Measurements from ENCODE around the gene KRT16. TPM values are rescaled to one million over a fixed set of nuclear protein-coding genes. Genes with fewer than 3 reads are reported as not detected.
"Not testable (repeated sequence)": the region's sequence is repeated elsewhere in the genome, so short reads cannot be mapped to it uniquely, and the experiment has no call there.

Gene KRT16
- total RNA-seq, 4 donors from 2014 or later, result not detected

- Histone ChIP-seq H3K9me3 (no peaks in the 10 kb centered on the region), H3K4me1 (no peaks in the 10 kb centered on the region), H3K27me3 (no peaks in the 10 kb centered on the region), H3K27ac (no peak overlapping the region), H3K4me3 (no peak overlapping the region), H3K36me3 (no peaks in the 10 kb centered on the region)
- no peak for DNase-seq
- TF ChIP-seq POLR2A (IDR thresholded peaks at IDR 0.05), result no peak
- no peak for TF ChIP-seq CTCF (IDR thresholded peaks at IDR 0.05)
- intact Hi-C loops (cut with DNase I; ENCODE audit: low total_unique reads), result no loop called here
Measured at GRCh38 chr17:41578538-41578937, 34.0 kb downstream of the KRT16 start.

GRCh38 chr17:41576740-41577139 lies 35.8 kb downstream of the KRT16 start:
- intact Hi-C loops (cut with DNase I; ENCODE audit: low total_unique reads); DNase-seq; H3K27ac ChIP-seq; H3K36me3 ChIP-seq; H3K4me3 ChIP-seq; H3K9me3 ChIP-seq; H3K4me1 ChIP-seq; H3K27me3 ChIP-seq: not testable (repeated sequence)

GRCh38 chr17:41575336-41575735 lies 37.2 kb downstream of the KRT16 start:
- no peak overlapping the region for H3K4me3 ChIP-seq
- intact Hi-C loops (cut with DNase I; ENCODE audit: low total_unique reads), result no loop called here
- H3K27ac ChIP-seq, result no peak overlapping the region
- no peaks in the 10 kb centered on the region for H3K4me1 ChIP-seq
- TF ChIP-seq CTCF (IDR thresholded peaks at IDR 0.05) (no peak), POLR2A (IDR thresholded peaks at IDR 0.05) (no peak)
- no peaks in the 10 kb centered on the region for H3K36me3 ChIP-seq
- DNase-seq, result no peak
- no peaks in the 10 kb centered on the region for H3K9me3 ChIP-seq
- H3K27me3 ChIP-seq, result no peaks in the 10 kb centered on the region

- Histone ChIP-seq H3K27me3 (no peaks in the 10 kb centered on the region), H3K9me3 (no peaks in the 10 kb centered on the region), H3K27ac (no peak within 1 kb of the TSS), H3K4me1 (no peaks in the 10 kb centered on the region), H3K4me3 (no peak within 1 kb of the TSS), H3K36me3 (no peaks in the 10 kb centered on the region)
- TF ChIP-seq POLR2A (IDR thresholded peaks at IDR 0.05) (no peak), CTCF (IDR thresholded peaks at IDR 0.05) (no peak)
- DNase-seq, result no peak
- intact Hi-C loops (cut with DNase I; ENCODE audit: low total_unique reads), result no loop called here
Measured at GRCh38 chr17:41571561-41572434, 40.8 kb downstream of the KRT16 start, which contains the start of gene KRT9. KRT9 (minus strand) TSS chr17:41572059; CDS start chr17:41571992, 67 bp downstream.

GRCh38 chr17:41567317-41567716 lies 45.2 kb downstream of the KRT16 start:
- no peaks in the 10 kb centered on the region for H3K27me3 ChIP-seq
- TF ChIP-seq POLR2A (IDR thresholded peaks at IDR 0.05) (no peak), CTCF (IDR thresholded peaks at IDR 0.05) (no peak)
- no peaks in the 10 kb centered on the region for H3K9me3 ChIP-seq
- H3K4me3 ChIP-seq, result no peak overlapping the region
- no peaks in the 10 kb centered on the region for H3K4me1 ChIP-seq
- no peak for DNase-seq
- no peaks in the 10 kb centered on the region for H3K36me3 ChIP-seq
- no peak overlapping the region for H3K27ac ChIP-seq
- intact Hi-C loops (cut with DNase I; ENCODE audit: low total_unique reads), result no loop called here
